ENCODE measurements around the gene FAM20A.

GRCh38 chr17:68576811-68577496, 24.2 kb downstream of the FAM20A start:
- TF ChIP-seq, protein P1, sequence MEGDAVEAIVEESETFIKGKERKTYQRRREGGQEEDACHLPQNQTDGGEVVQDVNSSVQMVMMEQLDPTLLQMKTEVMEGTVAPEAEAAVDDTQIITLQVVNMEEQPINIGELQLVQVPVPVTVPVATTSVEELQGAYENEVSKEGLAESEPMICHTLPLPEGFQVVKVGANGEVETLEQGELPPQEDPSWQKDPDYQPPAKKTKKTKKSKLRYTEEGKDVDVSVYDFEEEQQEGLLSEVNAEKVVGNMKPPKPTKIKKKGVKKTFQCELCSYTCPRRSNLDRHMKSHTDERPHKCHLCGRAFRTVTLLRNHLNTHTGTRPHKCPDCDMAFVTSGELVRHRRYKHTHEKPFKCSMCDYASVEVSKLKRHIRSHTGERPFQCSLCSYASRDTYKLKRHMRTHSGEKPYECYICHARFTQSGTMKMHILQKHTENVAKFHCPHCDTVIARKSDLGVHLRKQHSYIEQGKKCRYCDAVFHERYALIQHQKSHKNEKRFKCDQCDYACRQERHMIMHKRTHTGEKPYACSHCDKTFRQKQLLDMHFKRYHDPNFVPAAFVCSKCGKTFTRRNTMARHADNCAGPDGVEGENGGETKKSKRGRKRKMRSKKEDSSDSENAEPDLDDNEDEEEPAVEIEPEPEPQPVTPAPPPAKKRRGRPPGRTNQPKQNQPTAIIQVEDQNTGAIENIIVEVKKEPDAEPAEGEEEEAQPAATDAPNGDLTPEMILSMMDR (optimal IDR thresholded peaks at IDR 0.05 in 1 of 3, IDR thresholded peaks at IDR 0.05 in 1 of 3, conservative IDR thresholded peaks at IDR 0.05 in 1 of 3; ENCODE audit: extremely low read depth in 1 of 3, insufficient read depth in 2 of 3, low read length in 3 of 3), result no peak
- TF ChIP-seq EZH2 (IDR thresholded peaks at IDR 0.05; ENCODE audit: low read length), result no peak

Measured in keratinocyte (primary cell).